22Rv1 (cell line): Measurements from ENCODE around the gene MTA1.

Experiments
- ZFX ChIP-seq: fragments of 450-650 bp; IDR thresholded peaks from 2 replicates; pipeline ENCODE4 v1.6.1; 2017; ENCODE audit warnings: antibody characterized with exemption, borderline replicate concordance
- TF ChIP-seq, protein P1 (sequence below): fragments of 450-650 bp; IDR thresholded peaks from 2 replicates; pipeline ENCODE4 v1.5.1; 2017; ENCODE audit warnings: mild to moderate bottlenecking

DNA sequence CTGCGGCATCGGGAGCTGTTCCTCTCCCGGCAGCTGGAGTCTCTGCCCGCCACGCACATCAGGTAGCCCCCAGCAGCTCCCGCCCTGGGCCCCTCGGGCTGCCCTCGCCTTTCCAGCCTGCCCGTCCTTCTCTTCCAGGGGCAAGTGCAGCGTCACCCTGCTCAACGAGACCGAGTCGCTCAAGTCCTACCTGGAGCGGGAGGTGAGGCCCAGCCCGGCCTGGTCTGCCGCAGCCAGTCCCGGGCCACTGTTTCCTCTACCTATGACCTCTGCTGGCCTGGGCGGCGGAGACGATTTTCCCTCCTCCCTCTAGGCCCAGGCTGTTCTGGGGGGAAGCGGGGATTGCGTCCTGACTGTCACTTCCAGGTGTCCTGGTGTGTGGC is 30.5 kb downstream of the MTA1 start:
- TF ChIP-seq, protein P1, sequence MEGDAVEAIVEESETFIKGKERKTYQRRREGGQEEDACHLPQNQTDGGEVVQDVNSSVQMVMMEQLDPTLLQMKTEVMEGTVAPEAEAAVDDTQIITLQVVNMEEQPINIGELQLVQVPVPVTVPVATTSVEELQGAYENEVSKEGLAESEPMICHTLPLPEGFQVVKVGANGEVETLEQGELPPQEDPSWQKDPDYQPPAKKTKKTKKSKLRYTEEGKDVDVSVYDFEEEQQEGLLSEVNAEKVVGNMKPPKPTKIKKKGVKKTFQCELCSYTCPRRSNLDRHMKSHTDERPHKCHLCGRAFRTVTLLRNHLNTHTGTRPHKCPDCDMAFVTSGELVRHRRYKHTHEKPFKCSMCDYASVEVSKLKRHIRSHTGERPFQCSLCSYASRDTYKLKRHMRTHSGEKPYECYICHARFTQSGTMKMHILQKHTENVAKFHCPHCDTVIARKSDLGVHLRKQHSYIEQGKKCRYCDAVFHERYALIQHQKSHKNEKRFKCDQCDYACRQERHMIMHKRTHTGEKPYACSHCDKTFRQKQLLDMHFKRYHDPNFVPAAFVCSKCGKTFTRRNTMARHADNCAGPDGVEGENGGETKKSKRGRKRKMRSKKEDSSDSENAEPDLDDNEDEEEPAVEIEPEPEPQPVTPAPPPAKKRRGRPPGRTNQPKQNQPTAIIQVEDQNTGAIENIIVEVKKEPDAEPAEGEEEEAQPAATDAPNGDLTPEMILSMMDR, result no peak
- no peak for TF ChIP-seq ZFX
